NCI-H2227 (cell line): ENCODE results near the gene FAM98C.
"Not testable (repeated sequence)": the region's sequence is repeated elsewhere in the genome, so short reads cannot be mapped to it uniquely, and the experiment has no call there.

Experiments
- DNase-seq: peaks from one replicate; lab custom pipeline; 2025; ENCODE audit not compliant: unreplicated experiment; lab: John Stamatoyannopoulos, UW

Gene FAM98C

GRCh38 chr19:38395381-38396114 lies 7.3 kb upstream of the FAM98C start:
- DNase-seq: no peak

GRCh38 chr19:38399081-38399480 lies 3.8 kb upstream of the FAM98C start:
- no peak for DNase-seq

GRCh38 chr19:38399537-38399936 lies 3.4 kb upstream of the FAM98C start:
- no peak for DNase-seq

- DNase-seq: no peak
Measured at GRCh38 chr19:38400361-38400760, 2.5 kb upstream of the FAM98C start.

GRCh38 chr19:38401148-38401547 lies 1.7 kb upstream of the FAM98C start:
- DNase-seq: no peak

GRCh38 chr19:38402623-38402966 lies 298 bp upstream of the FAM98C start:
- DNase-seq: no peak

GRCh38 chr19:38404858-38405257 lies 2.0 kb downstream of the FAM98C start:
- DNase-seq: no peak

GRCh38 chr19:38405276-38405675 lies 2.4 kb downstream of the FAM98C start:
- no peak for DNase-seq

- no peak for DNase-seq
Measured at GRCh38 chr19:38409631-38410133, 6.8 kb downstream of the FAM98C start.

- not testable (repeated sequence) for DNase-seq
Measured at GRCh38 chr19:38410407-38410806, 7.5 kb downstream of the FAM98C start.

GRCh38 chr19:38411041-38411712 lies 8.3 kb downstream of the FAM98C start:
- DNase-seq: no peak

GRCh38 chr19:38411898-38412297 lies 9.0 kb downstream of the FAM98C start:
- DNase-seq: not testable (repeated sequence)

- DNase-seq: no peak
Measured at GRCh38 chr19:38412491-38412890, 9.6 kb downstream of the FAM98C start.

GRCh38 chr19:38412961-38413360 lies 10.1 kb downstream of the FAM98C start:
- no peak for DNase-seq

GRCh38 chr19:38413416-38413815 lies 10.5 kb downstream of the FAM98C start:
- no peak for DNase-seq

- no peak for DNase-seq
Measured at GRCh38 chr19:38417146-38417543, 14.3 kb downstream of the FAM98C start.

GRCh38 chr19:38417544-38418506 lies 14.9 kb downstream of the FAM98C start:
- DNase-seq: peak; percentile 96

GRCh38 chr19:38420935-38421334 lies 18.0 kb downstream of the FAM98C start:
- no peak for DNase-seq

GRCh38 chr19:38421856-38422255 lies 19.0 kb downstream of the FAM98C start:
- DNase-seq: no peak

GRCh38 chr19:38422438-38422837 lies 19.5 kb downstream of the FAM98C start:
- DNase-seq: no peak

- no peak for DNase-seq
Measured at GRCh38 chr19:38424272-38424671, 21.4 kb downstream of the FAM98C start.
